Large intestine (tissue), 3 donors: ENCODE measurements around the gene DHRS4. TPM values are rescaled to one million over a fixed set of nuclear protein-coding genes. Genes with fewer than 3 reads are reported as not detected.
"Not testable (repeated sequence)": the region's sequence is repeated elsewhere in the genome, so short reads cannot be mapped to it uniquely, and the experiment has no call there.

Experiments
- DNase-seq, 2 donors: peaks; one replicate each; pipeline versions ENCODE4 v3.0.0 to v3.0.0-alpha.2; 2013
- H3K27ac ChIP-seq: one replicate; pipeline ENCODE4 v1.5.1; 2013; ENCODE audit warnings: low read length
- H3K27me3 ChIP-seq: 2 replicates; pipeline ENCODE4 v1.6.1; 2013; ENCODE audit warnings: low read length; ENCODE audit not compliant: control insufficient read depth, insufficient read depth
- H3K36me3 ChIP-seq: 2 replicates; pipeline ENCODE4 v1.6.1; 2013; ENCODE audit warnings: low read length; ENCODE audit not compliant: control insufficient read depth, insufficient read depth
- H3K4me1 ChIP-seq: one replicate; pipeline ENCODE4 v1.6.1; 2013; ENCODE audit warnings: low read length; ENCODE audit not compliant: control insufficient read depth, insufficient read depth
- H3K4me3 ChIP-seq: one replicate; pipeline ENCODE4 v1.5.1; 2013; ENCODE audit warnings: low read length
- H3K9me3 ChIP-seq: one replicate; pipeline ENCODE4 v1.6.1; 2013; ENCODE audit warnings: mild to moderate bottlenecking, low read depth, low read length, moderate library complexity; ENCODE audit not compliant: control insufficient read depth
- WGBS: methylation state at CpG from one replicate; pipeline ENCODE4 v1.1.5; 2013; ENCODE audit warnings: low lambda C conversion rate; ENCODE audit not compliant: insufficient coverage; 5-methylcytosine and 5-hydroxymethylcytosine counted together
- polyA plus RNA-seq: library from polyadenylated mRNA; unstranded; fragments of 120-200 nt; gene quantifications from one replicate; pipeline ENCODE4 v1.2.1, GENCODE V29; 2013

The DHRS4 gene
- polyA plus RNA-seq, 1 donor = 48.7 TPM

- not testable (repeated sequence) for DNase-seq, H3K27me3 ChIP-seq, H3K4me1 ChIP-seq, H3K9me3 ChIP-seq, H3K36me3 ChIP-seq
- Histone ChIP-seq H3K27ac (peak overlapping the region; percentile 83), H3K4me3 (peak overlapping the region; percentile 85)
- WGBS = no CpG with 5 or more reads among the region's 6 CpGs
Observed at GRCh38 chr14:23953116-23953463, 480 bp upstream of the DHRS4 start.

DNA sequence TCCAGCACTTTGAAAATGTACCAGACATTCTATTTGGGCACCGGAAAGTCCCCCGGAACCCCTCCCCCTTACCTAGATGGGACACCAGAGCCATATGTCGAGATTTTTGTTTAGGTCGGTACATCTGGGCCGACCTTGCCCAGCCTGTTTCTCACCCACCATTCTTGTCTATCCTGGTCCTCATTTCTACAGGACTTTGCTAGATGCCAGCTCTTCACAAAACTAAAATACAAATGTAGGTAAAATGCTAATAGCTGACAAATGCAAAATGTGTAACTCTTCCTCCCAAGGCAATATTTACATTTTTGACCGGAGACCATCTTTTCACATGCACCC is 677 bp downstream of the DHRS4 start:
- not testable (repeated sequence) for H3K9me3 ChIP-seq, H3K4me1 ChIP-seq, H3K36me3 ChIP-seq, H3K27me3 ChIP-seq, DNase-seq
- peak overlapping the region; percentile 83 for H3K27ac ChIP-seq
- peak overlapping the region; percentile 85 for H3K4me3 ChIP-seq
- no CpG with 5 or more reads among the region's 6 CpGs for WGBS

DNA sequence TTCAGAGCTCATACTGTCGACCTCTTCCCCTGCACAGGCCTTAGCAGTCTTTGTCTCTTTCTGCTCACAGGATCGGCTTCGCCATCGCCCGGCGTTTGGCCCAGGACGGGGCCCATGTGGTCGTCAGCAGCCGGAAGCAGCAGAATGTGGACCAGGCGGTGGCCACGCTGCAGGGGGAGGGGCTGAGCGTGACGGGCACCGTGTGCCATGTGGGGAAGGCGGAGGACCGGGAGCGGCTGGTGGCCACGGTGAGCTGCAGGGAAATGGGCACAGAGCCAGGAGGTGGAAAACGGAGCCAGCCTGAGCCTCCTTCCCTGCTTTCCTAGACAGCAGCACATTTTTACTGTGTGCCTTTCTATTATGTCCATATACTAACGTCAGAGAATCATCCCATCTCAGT is 1.4 kb downstream of the DHRS4 start:
- DNase-seq, H3K27me3 ChIP-seq, H3K36me3 ChIP-seq, H3K9me3 ChIP-seq, H3K4me1 ChIP-seq, H3K27ac ChIP-seq, H3K4me3 ChIP-seq: not testable (repeated sequence)
- WGBS = 100% methylated on average over 1 of the region's 20 CpGs

DNA sequence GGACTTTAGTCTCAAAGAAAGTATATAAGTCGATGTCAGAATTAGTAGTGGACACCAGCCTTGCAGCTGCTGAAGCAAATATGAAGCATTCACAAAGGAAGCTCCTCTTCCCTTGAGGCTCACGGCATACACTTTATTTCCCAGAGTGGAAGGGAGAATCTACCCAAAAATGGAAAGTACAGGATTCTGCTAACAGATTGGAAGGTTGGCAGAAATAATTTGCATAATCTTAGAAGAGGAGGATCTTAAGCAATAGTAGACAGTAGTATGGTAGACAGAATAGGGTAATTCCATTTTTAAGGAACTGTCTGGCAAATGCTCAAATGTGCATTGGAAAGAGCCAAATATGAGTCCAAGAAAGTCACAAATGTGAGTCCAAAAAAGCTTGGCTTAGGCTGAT is 2.2 kb downstream of the DHRS4 start:
- not testable (repeated sequence) for H3K27ac ChIP-seq, DNase-seq, H3K27me3 ChIP-seq, H3K9me3 ChIP-seq, H3K36me3 ChIP-seq, H3K4me3 ChIP-seq, H3K4me1 ChIP-seq
- WGBS = 100% methylated on average over 1 of the region's 2 CpGs

DNA sequence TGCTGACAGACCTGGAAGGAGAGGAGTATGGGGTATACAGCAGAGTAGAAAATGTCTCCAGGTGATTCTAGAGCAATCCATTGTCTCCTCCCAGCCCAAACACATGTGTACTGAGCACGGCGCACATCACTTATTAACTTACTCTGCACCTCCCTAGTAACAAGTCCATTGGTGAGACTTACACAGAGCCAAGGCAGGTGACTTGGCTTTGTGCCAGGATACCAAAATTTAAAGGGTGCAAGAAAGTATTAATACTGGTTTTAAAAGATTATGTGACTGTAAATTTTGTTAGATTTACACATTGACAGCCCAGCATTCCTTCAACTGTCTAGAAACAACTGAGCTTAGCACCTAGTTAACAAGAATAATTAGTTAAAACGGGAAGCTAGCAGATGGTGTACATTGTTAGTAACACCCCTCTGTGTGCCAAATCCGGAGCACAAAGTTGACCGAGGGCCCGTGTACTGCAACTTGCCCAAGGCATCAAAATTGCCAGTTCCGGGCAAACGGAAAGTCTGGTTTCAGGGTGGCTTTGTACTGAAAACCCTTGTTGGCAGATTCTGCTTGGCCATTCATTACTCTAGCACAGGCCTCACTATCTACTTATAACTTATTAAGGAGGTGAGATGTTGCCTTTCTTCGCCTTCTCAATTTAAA is 4.5 kb downstream of the DHRS4 start:
- not testable (repeated sequence) for H3K4me1 ChIP-seq, H3K9me3 ChIP-seq, H3K36me3 ChIP-seq, H3K27me3 ChIP-seq, DNase-seq, H3K27ac ChIP-seq, H3K4me3 ChIP-seq
- 100% methylated on average over 1 of the region's 9 CpGs for WGBS

GRCh38 chr14:23960899-23961298 is 7.3 kb downstream of the DHRS4 start:
- not testable (repeated sequence) for H3K27me3 ChIP-seq, H3K9me3 ChIP-seq, H3K36me3 ChIP-seq, H3K4me3 ChIP-seq, DNase-seq, H3K4me1 ChIP-seq, H3K27ac ChIP-seq

- DNase-seq, H3K27ac ChIP-seq, H3K4me3 ChIP-seq, H3K9me3 ChIP-seq, H3K27me3 ChIP-seq, H3K36me3 ChIP-seq, H3K4me1 ChIP-seq: not testable (repeated sequence)
- WGBS = no CpG with 5 or more reads among the region's 2 CpGs
Observed at GRCh38 chr14:23961704-23962103, 8.1 kb downstream of the DHRS4 start.

GRCh38 chr14:23969130-23969480 is 15.5 kb downstream of the DHRS4 start:
- DNase-seq, H3K27ac ChIP-seq, H3K4me3 ChIP-seq, H3K27me3 ChIP-seq, H3K4me1 ChIP-seq, H3K9me3 ChIP-seq, H3K36me3 ChIP-seq: not testable (repeated sequence)
- no CpG with 5 or more reads among the region's 9 CpGs for WGBS

GRCh38 chr14:23969481-23970282 is 16.1 kb downstream of the DHRS4 start:
- H3K9me3 ChIP-seq, H3K36me3 ChIP-seq, H3K4me1 ChIP-seq, H3K27me3 ChIP-seq, H3K27ac ChIP-seq: not testable (repeated sequence)
- WGBS = no CpG with 5 or more reads among the region's 61 CpGs
- DNase-seq = peak in 1 of 2 donors; percentile 39
- peak overlapping the region; percentile 39 for H3K4me3 ChIP-seq

GRCh38 chr14:23970283-23970659 is 16.7 kb downstream of the DHRS4 start:
- WGBS = no CpG with 5 or more reads among the region's 15 CpGs
- not testable (repeated sequence) for H3K4me3 ChIP-seq

GRCh38 chr14:23973178-23973577 is 19.6 kb downstream of the DHRS4 start:
- H3K27ac ChIP-seq, H3K27me3 ChIP-seq, H3K36me3 ChIP-seq, H3K4me1 ChIP-seq, H3K9me3 ChIP-seq, H3K4me3 ChIP-seq, DNase-seq: not testable (repeated sequence)
- no CpG with 5 or more reads among the region's 8 CpGs for WGBS

More at GRCh38 chr14:23970283-23970659, 16.7 kb downstream of the DHRS4 start:
- H3K27ac ChIP-seq, DNase-seq, H3K36me3 ChIP-seq, H3K9me3 ChIP-seq, H3K4me1 ChIP-seq, H3K27me3 ChIP-seq: not testable (repeated sequence)
